Measurements from ENCODE around the gene IL16.

Gene IL16

DNA sequence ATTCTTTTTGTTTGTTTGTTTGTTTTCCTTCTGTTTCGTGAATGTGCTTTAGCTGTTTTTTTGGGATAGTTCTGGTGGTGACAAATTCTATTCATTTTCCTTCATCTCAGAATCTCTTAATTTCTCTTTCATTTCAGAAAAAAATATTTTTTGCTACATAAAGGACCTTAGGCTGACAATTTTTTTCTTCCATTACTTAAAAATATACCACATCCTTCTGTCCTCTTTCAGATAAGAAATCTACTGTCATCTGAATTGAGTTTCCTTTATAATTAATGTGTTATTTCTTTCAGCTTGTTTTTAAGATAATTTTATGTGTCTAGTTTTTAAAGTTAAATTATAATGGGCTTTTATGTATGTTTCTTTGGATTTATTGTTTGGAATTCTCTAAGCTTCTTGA lies 47.6 kb downstream of the IL16 start:
- Histone ChIP-seq H4K20me1 (no peaks in the 10 kb centered on the region), H3K27me3 (no peaks in the 10 kb centered on the region), H3K4me3 (no peak overlapping the region), H3K4me2 (no peak overlapping the region), H3K9ac (no peak overlapping the region), H3K9me3 (peaks cover 11% of the 10 kb centered on the region), H3K4me1 (no peaks in the 10 kb centered on the region), H3K36me3 (no peaks in the 10 kb centered on the region), H3K27ac (no peak overlapping the region)
- no peak for TF ChIP-seq Cebpa-rat (IDR thresholded peaks at IDR 0.05)

DNA sequence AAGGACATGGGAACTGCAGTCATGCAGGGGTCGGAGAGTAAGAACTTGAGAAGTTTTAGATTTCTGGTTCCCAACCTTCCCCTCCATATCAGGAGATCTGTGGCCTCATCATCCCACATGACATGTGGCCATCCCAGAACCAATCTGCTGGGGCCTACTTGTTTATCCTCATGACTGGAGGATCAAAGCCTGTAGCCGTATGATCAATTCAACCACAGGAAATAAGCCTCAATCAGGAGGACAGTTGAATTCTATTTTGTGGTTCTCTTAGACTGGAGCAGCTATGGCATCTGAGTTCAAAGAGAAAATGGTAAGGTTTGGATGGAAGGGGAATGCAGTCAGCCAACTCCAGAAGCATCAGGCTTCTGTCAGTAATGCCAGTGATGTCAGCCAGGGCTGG lies 57.2 kb downstream of the IL16 start:
- Histone ChIP-seq H3K9ac (no peak overlapping the region), H4K20me1 (no peaks in the 10 kb centered on the region), H3K4me1 (peaks cover 19% of the 10 kb centered on the region), H3K27ac (no peak overlapping the region), H3K4me3 (no peak overlapping the region), H3K36me3 (no peaks in the 10 kb centered on the region), H3K27me3 (no peaks in the 10 kb centered on the region), H3K9me3 (peaks cover 9% of the 10 kb centered on the region), H3K4me2 (peak overlapping the region; percentile 49)
- TF ChIP-seq Cebpa-rat (IDR thresholded peaks at IDR 0.05) = no peak

DNA sequence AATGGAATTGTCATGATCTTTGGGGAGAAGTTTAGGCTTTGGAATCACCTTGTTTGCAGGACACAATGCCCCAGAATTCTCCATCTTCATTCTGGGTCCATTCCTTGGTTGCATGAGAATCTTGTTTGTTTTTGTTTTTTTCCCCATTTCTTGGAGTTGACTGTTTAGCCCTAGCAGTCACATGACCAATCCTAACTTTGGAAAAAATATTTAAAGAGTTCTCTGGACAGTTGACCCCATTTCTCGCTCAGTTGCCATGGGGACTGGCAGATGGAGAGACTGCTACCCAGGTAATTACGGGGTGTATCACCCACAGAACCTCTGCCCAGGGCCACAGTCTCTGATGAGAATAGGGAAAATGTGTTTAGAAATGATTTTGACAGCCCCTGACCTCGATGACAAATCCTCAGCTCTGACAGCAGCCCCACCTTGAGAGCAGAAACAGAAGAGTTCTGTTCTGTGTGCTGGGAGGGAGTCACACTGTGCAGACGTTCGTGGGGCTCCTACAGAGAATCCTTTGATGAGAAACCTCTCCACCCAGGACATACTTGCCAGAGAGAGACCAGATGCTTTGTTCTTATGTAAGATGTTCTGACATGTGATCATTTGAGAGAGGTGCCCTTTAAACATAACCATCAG lies 57.7 kb downstream of the IL16 start:
- H3K4me3 ChIP-seq = no peak overlapping the region
- H3K4me2 ChIP-seq = peak overlapping the region; percentile 49
- peaks cover 19% of the 10 kb centered on the region for H3K4me1 ChIP-seq
- no peaks in the 10 kb centered on the region for H4K20me1 ChIP-seq
- no peak overlapping the region for H3K27ac ChIP-seq
- H3K27me3 ChIP-seq = no peaks in the 10 kb centered on the region
- H3K9me3 ChIP-seq = peaks cover 9% of the 10 kb centered on the region
- H3K36me3 ChIP-seq = no peaks in the 10 kb centered on the region
- no peak overlapping the region for H3K9ac ChIP-seq
- no peak for TF ChIP-seq Cebpa-rat (IDR thresholded peaks at IDR 0.05)

DNA sequence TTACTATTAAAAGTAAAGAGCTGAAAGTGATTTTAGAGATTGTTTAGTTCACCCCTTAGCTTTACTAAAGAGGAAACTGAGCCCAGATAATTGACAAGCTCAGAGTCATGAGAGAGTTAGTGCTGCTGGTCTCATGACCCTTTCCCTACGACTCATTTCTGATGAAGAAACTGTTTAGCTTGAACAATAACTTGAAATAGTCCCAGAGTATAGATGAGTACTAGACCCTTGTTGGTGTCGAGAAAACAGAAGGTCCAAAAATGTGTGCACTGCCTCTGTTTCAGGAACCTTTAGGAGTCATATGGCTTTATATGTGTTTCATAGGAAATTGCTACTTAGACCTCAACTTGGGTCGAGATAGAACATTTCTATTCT lies 58.2 kb downstream of the IL16 start:
- Histone ChIP-seq H3K36me3 (no peaks in the 10 kb centered on the region), H3K9me3 (peaks cover 7% of the 10 kb centered on the region), H3K27me3 (no peaks in the 10 kb centered on the region), H4K20me1 (no peaks in the 10 kb centered on the region), H3K4me3 (no peak overlapping the region), H3K4me1 (peaks cover 19% of the 10 kb centered on the region), H3K4me2 (no peak overlapping the region), H3K9ac (no peak overlapping the region), H3K27ac (no peak overlapping the region)
- TF ChIP-seq Cebpa-rat (IDR thresholded peaks at IDR 0.05) = no peak

DNA sequence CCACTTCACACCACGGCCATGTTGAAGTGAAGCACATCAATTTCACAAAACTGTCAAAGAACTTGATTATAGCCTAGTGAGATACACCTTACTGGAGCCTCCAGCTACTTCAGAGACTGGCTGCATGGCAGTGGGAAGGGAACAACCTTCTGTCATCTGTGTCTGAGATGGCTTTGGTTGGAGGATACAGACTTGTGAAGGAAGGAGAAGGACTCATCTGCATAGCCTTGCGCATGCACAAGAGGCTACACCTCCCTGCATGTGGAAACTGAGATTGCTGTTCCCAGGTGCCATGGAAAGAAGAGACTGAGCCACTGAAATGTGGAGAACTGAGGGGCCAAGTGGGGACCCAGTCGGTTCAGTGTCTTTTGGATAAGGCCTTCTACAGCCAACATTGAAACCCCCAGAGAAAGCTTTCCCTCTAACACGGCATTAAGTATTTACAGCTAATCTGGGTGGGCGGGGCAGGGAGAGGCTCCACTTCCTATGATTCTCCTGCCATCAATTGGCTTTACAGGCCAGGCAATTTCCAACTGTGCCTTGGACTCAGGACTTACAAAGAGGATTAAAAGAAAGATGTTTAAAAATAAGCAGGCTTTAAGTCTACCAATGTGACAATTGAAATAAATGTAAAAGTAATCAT lies 58.8 kb downstream of the IL16 start:
- no peaks in the 10 kb centered on the region for H3K36me3 ChIP-seq
- no peak overlapping the region for H3K9ac ChIP-seq
- no peak overlapping the region for H3K4me2 ChIP-seq
- no peak overlapping the region for H3K27ac ChIP-seq
- no peaks in the 10 kb centered on the region for H3K27me3 ChIP-seq
- peaks cover 2% of the 10 kb centered on the region for H3K9me3 ChIP-seq
- peaks cover 19% of the 10 kb centered on the region for H3K4me1 ChIP-seq
- no peak overlapping the region for H3K4me3 ChIP-seq
- no peaks in the 10 kb centered on the region for H4K20me1 ChIP-seq
- no peak for TF ChIP-seq Cebpa-rat (IDR thresholded peaks at IDR 0.05)

DNA sequence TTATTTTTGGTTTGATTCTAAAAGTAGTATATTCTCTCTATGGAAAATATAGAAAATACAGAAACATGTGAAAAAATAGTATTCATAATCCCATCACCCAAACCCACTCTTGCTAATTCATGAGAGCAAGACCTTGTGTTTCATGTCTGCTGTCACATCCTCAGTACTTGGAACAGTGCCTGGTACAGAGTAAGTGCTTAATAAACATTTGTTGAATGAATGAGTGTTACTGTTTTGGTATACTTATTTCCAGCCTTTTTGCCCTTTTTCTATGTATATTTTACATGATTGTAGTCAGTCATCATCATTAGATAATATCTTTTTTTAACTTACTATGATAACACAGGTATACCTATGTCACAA lies 59.3 kb downstream of the IL16 start:
- Histone ChIP-seq H3K9ac (no peak overlapping the region), H4K20me1 (no peaks in the 10 kb centered on the region), H3K9me3 (no peaks in the 10 kb centered on the region; the same call in 1 of the 2 replicates), H3K36me3 (no peaks in the 10 kb centered on the region), H3K27ac (no peak overlapping the region), H3K4me2 (no peak overlapping the region), H3K4me1 (peaks cover 19% of the 10 kb centered on the region), H3K4me3 (no peak overlapping the region), H3K27me3 (no peaks in the 10 kb centered on the region)
- no peak for TF ChIP-seq Cebpa-rat (IDR thresholded peaks at IDR 0.05)

DNA sequence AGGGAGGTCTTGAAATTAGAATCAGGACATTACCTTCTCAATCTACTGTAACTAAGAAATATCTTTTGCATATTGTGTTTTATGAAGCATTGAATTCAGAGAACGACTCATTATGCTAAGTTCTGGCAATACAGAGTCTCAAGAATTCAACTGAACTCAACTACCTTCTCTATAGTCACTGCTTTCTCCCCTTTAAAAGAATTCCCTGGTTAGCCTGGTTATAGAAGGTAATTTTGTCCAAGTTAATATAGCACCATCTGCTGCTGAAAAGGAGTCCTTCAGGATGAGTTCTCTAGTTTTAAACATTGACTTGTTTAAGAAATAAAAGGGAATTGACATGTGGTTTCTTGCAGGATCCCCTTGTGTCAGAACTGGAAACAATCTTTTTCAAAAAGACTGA lies 60.2 kb downstream of the IL16 start:
- no peaks in the 10 kb centered on the region for H3K9me3 ChIP-seq
- no peaks in the 10 kb centered on the region for H4K20me1 ChIP-seq
- no peak overlapping the region for H3K27ac ChIP-seq
- H3K9ac ChIP-seq = no peak overlapping the region
- TF ChIP-seq Cebpa-rat (IDR thresholded peaks at IDR 0.05) = no peak
- no peaks in the 10 kb centered on the region for H3K36me3 ChIP-seq
- H3K4me1 ChIP-seq = peaks cover 19% of the 10 kb centered on the region
- no peak overlapping the region for H3K4me3 ChIP-seq
- H3K4me2 ChIP-seq = no peak overlapping the region
- no peaks in the 10 kb centered on the region for H3K27me3 ChIP-seq

DNA sequence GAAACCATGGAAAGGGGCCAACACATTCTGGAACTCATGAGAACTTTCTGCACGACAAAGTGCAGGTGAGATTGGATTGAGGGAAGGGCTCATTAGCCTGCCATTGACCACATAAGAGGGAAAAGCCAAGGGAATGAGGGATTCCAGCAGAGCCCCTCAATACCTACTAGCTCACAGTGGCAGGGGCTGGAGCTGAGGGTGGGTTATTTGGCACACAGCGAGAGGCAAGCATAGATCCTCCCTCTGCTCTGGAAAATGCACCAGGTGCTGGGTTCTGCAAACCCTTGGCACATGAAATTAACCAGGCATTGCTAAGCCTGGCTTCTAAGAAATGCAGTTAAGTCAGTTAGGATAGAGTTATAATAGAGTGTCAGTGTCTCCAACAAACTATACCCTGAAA lies 60.8 kb downstream of the IL16 start:
- H3K27ac ChIP-seq = no peak overlapping the region
- H4K20me1 ChIP-seq = no peaks in the 10 kb centered on the region
- TF ChIP-seq Cebpa-rat (IDR thresholded peaks at IDR 0.05) = no peak
- peaks cover 19% of the 10 kb centered on the region for H3K4me1 ChIP-seq
- H3K9me3 ChIP-seq = no peaks in the 10 kb centered on the region
- no peak overlapping the region for H3K4me2 ChIP-seq
- H3K27me3 ChIP-seq = no peaks in the 10 kb centered on the region
- no peaks in the 10 kb centered on the region for H3K36me3 ChIP-seq
- no peak overlapping the region for H3K9ac ChIP-seq
- no peak overlapping the region for H3K4me3 ChIP-seq

DNA sequence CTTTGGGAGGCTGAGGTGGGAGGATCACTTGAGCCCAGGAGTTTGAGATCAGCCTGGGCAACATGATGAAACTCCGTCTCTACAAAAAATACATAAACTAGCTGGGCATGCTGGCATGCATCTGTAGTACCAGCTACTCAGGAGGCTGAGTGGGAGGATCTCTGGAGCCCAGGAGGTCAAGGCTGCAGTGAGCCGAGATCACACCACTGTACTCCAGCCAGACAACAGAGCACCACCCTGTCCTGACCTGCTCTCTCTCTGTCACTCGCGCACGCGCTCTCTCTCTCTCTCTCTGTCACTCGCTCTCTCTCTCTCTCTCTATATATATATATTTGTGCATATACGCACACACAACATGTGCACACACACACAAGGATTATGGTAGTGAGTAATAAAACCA lies 61.8 kb downstream of the IL16 start:
- no peaks in the 10 kb centered on the region for H3K36me3 ChIP-seq
- no peak overlapping the region for H3K27ac ChIP-seq
- no peaks in the 10 kb centered on the region for H3K27me3 ChIP-seq
- TF ChIP-seq Cebpa-rat (IDR thresholded peaks at IDR 0.05) = no peak
- H3K4me3 ChIP-seq = no peak overlapping the region
- H3K9ac ChIP-seq = no peak overlapping the region
- no peaks in the 10 kb centered on the region for H4K20me1 ChIP-seq
- H3K4me1 ChIP-seq = peaks cover 14% of the 10 kb centered on the region
- H3K4me2 ChIP-seq = no peak overlapping the region
- no peaks in the 10 kb centered on the region for H3K9me3 ChIP-seq

DNA sequence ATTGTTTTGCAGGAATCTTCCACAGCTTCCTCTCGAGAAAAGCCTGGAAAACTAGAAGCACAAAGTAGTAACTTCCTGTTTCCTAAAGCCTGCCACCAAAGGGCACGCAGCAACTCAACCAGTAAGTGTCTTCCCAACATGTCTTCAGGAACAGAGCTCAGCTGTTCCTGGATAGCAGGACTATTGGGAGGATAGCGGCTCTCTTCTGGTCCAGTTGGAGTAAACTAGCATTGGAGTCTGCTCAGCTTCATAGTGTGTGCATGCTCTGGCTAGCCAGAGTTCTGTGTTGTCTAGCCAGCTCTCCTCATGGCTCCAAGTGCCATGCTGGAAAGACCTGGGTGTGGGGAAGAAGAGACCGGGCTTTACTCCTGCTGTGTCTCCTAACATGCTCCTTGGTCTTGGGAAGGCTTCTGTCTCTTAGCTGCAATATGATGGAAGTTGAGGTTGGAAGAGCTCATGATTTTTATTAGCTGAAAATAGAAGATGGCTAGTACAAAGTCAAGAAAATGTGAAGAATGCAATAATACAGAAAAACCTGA lies 63.1 kb downstream of the IL16 start:
- no peak overlapping the region for H3K4me3 ChIP-seq
- TF ChIP-seq Cebpa-rat (IDR thresholded peaks at IDR 0.05) = no peak
- H3K27ac ChIP-seq = no peak overlapping the region
- H3K4me1 ChIP-seq = peaks cover 16% of the 10 kb centered on the region
- H3K9me3 ChIP-seq = no peaks in the 10 kb centered on the region
- H3K36me3 ChIP-seq = no peaks in the 10 kb centered on the region
- no peak overlapping the region for H3K9ac ChIP-seq
- no peak overlapping the region for H3K4me2 ChIP-seq
- no peaks in the 10 kb centered on the region for H3K27me3 ChIP-seq
- H4K20me1 ChIP-seq = no peaks in the 10 kb centered on the region

All from BLaER1 (cell line).